Measurements from ENCODE around the gene RASSF1.

The RASSF1 gene

DNA sequence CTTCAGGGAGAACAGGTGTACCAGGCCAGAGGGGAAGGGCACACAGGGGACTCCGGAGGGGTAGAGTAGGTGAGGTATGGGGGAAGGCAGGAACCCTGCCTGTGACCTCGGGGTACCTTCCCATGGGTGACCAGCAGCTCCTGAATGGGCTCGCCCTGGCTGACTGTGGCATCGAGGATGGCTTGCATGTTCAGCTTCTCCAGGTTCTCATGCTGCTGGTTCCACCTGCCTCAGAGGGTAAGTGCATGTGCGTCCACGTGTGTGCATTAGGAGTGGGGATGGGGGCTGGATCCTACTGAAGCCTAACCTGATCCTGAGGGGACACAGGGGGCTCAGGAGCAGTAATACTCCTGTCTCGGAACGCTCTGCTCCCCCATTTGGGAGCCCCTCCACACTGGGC is 4.4 kb upstream of the RASSF1 start:
- no peak overlapping the region for H3K4me3 ChIP-seq (ENCODE audit: low read depth, low read length)
- TF ChIP-seq, protein P1, sequence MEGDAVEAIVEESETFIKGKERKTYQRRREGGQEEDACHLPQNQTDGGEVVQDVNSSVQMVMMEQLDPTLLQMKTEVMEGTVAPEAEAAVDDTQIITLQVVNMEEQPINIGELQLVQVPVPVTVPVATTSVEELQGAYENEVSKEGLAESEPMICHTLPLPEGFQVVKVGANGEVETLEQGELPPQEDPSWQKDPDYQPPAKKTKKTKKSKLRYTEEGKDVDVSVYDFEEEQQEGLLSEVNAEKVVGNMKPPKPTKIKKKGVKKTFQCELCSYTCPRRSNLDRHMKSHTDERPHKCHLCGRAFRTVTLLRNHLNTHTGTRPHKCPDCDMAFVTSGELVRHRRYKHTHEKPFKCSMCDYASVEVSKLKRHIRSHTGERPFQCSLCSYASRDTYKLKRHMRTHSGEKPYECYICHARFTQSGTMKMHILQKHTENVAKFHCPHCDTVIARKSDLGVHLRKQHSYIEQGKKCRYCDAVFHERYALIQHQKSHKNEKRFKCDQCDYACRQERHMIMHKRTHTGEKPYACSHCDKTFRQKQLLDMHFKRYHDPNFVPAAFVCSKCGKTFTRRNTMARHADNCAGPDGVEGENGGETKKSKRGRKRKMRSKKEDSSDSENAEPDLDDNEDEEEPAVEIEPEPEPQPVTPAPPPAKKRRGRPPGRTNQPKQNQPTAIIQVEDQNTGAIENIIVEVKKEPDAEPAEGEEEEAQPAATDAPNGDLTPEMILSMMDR (IDR thresholded peaks at IDR 0.05; ENCODE audit: borderline replicate concordance, insufficient read depth, low read depth, low read length): no peak

GRCh38 chr3:50342813-50343633 is 2.4 kb upstream of the RASSF1 start:
- no peak overlapping the region for H3K4me3 ChIP-seq (ENCODE audit: low read depth, low read length)
- TF ChIP-seq, protein P1 (IDR thresholded peaks at IDR 0.05; ENCODE audit: borderline replicate concordance, insufficient read depth, low read depth, low read length): no peak

- H3K4me3 ChIP-seq (ENCODE audit: low read depth, low read length): no peak overlapping the region
- TF ChIP-seq, protein P1 (IDR thresholded peaks at IDR 0.05; ENCODE audit: borderline replicate concordance, insufficient read depth, low read depth, low read length): no peak
Observed at GRCh38 chr3:50341996-50342650, 1.5 kb upstream of the RASSF1 start.

GRCh38 chr3:50341537-50341936 is 901 bp upstream of the RASSF1 start:
- H3K4me3 ChIP-seq (ENCODE audit: low read depth, low read length): peak overlapping the region; percentile 95
- TF ChIP-seq, protein P1 (IDR thresholded peaks at IDR 0.05; ENCODE audit: borderline replicate concordance, insufficient read depth, low read depth, low read length): no peak

DNA sequence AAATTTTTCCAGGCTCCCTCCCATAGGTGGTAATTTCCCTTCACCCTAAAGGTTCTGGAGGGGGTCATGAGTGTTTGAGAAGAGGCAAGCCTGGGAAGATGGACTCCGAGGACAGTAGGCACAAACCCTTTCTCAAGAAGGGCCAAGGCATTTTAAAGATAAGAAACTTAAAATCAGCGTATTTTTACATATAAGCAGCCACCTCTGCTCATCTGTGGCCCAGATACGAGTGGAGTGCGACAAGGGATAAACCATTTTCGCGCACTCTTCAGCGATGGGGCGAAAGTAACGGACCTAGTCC is 539 bp downstream of the RASSF1 start:
- peak overlapping the region; percentile 95 for H3K4me3 ChIP-seq (ENCODE audit: low read depth, low read length)
- TF ChIP-seq, protein P1 (IDR thresholded peaks at IDR 0.05; ENCODE audit: borderline replicate concordance, insufficient read depth, low read depth, low read length): no peak

DNA sequence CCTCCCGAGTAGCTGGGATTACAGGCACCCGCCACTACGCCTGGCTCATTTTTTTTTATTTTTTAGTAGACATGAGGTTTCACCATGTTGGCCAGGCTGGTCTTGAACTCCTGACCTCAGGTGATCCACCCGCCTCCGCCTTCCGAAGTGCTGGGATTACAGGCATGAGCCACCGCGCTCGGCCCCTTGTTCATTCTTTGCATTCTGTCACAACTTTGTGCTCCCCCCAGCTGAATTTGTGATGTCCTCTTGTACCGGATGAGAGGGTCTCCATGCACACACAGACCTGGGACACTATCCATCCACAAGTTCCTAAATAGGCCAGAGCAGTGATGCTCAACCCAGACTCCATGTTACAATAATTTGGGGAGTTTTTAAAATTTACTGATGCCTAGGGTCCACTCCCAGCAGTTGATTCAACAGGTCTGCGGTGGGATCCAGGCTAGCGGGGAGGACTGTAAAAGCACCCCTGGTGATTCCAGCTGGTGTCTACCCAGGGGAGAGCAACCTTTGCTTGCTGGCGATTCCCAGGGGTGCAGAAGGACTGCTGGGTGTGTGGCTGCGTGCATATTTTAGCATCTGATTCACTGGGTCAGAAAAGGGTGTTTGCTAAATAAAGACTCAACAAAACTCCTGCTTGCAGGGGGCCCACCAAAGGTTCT is 1.0 kb downstream of the RASSF1 start:
- TF ChIP-seq, protein P1 (IDR thresholded peaks at IDR 0.05; ENCODE audit: borderline replicate concordance, insufficient read depth, low read depth, low read length): no peak
- H3K4me3 ChIP-seq (ENCODE audit: low read depth, low read length): peak overlapping the region; percentile 95

Measured in GM12875 (cell line).